ENCODE results near the gene CELSR2. TPM values are rescaled to one million over a fixed set of nuclear protein-coding genes. Genes with fewer than 3 reads are reported as not detected.

The CELSR2 gene
- total RNA-seq, 1 experiment from 2014 or later: 17.1 TPM

DNA sequence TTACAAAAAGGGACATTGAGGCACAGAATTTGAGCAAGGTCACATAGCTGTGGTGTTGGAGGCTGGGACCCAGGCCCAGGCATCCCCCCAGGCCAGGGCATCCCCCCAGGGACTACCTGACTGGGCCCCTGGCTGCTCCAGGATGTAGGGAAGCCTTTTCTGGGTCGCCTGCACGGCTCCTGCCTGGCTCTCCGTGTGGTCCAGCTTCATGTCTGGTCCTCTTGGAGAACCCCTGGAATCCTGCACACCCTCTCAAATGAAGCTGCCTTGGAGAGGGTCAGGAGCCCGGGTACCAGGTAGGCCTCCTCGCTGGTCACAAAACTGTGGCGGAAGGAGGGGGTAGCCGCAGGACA lies 919 bp upstream of the CELSR2 start (continued):
- TF ChIP-seq TCF7L2 (IDR thresholded peaks at IDR 0.05; ENCODE audit: borderline replicate concordance, extremely low read depth, insufficient read depth, insufficient read length) (no peak), EZH2 (IDR thresholded peaks at IDR 0.05) (no peak), ZFX (IDR thresholded peaks at IDR 0.05) (no peak), RAD21 (IDR thresholded peaks at IDR 0.05; ENCODE audit: low read depth) (no peak), ELF1 (IDR thresholded peaks at IDR 0.05; ENCODE audit: borderline replicate concordance, low read depth) (no peak)

DNA sequence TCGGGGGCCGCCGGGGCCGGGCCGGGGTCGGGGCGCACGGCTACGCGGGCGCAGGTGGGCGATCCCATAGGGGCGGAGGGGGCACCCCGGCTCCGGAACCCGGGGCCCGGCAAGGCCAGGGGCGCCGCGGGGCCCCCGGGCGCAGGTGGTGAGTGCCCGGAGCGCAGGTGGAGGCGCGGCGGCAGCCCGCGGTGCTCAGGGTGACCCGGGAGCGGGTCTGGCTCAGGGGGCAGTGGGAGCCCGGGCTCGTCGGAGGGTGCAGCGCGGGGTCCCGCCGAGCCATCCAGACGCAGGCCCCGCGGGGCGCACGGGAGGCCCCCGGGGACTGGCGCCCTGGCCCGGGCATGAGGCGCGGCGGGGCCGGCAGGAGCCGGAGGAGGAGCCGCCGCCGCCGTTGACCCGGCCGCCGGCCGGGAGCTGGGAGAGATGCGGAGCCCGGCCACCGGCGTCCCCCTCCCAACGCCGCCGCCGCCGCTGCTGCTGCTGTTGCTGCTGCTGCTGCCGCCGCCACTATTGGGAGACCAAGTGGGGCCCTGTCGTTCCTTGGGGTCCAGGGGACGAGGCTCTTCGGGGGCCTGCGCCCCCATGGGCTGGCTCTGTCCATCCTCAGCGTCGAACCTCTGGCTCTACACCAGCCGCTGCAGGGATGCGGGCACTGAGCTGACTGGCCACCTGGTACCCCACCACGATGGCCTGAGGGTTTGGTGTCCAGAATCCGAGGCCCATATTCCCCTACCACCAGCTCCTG lies 489 bp downstream of the CELSR2 start:
- peak; percentile 52 for ATAC-seq
- intact Hi-C loops (cut with micrococcal nuclease): loop anchor here (1.0 kb wide), 1 partner anchor 9 kb away; no protein-coding TSS in a partner anchor
- POLR2A ChIA-PET: interaction anchor here (1.6 kb wide), 1 partner anchor 11 kb away, joined by 6 read pairs; no protein-coding TSS in a partner anchor

More for the DNA sequence above, 489 bp downstream of the CELSR2 start:
- no peak for DNase-seq (ENCODE audit: low read depth, low spot score)
- RAD21 ChIA-PET (ENCODE audit: low non-redundant PET in 1 of 2, low total read pairs in 2 of 2, uncharacterized antibody in 2 of 2, unreplicated experiment in 2 of 2): no interaction called here
- H3K36me3 ChIP-seq (ENCODE audit: control insufficient read depth in 1 of 2, insufficient read depth in 2 of 2, low read length in 2 of 2): no peaks in the 10 kb centered on the region
- H3K9ac ChIP-seq (ENCODE audit: low read length): peak overlapping the region; percentile 50
- peak overlapping the region; percentile 36 to 53 for H3K4me3 ChIP-seq (replicated peaks in 1 of 2; ENCODE audit: low read depth in 1 of 2, low read length in 2 of 2)
- no peaks in the 10 kb centered on the region for H3K79me2 ChIP-seq (ENCODE audit: insufficient read depth, low read length)
- no peaks in the 10 kb centered on the region for H3K9me3 ChIP-seq (ENCODE audit: control insufficient read depth in 1 of 2, insufficient read depth in 1 of 2, low read depth in 1 of 2, low read length in 2 of 2)
- TF ChIP-seq POLR2A (IDR thresholded peaks at IDR 0.05; ENCODE audit: borderline replicate concordance, extremely low read depth, insufficient read depth, insufficient read length): no peak
- TF ChIP-seq ZFX (IDR thresholded peaks at IDR 0.05): peak; percentile 63; the same call in 1 of the 2 replicates
- H3K9me2 ChIP-seq (ENCODE audit: insufficient read depth): no peaks in the 10 kb centered on the region
- H3K4me2 ChIP-seq (ENCODE audit: low read length): peak overlapping the region; percentile 76
- peak overlapping the region; percentile 43; the same call in 1 of the 2 replicates for H3K27ac ChIP-seq (ENCODE audit: low read depth, low read length)
- H3K27me3 ChIP-seq (ENCODE audit: insufficient read depth, low read length): no peaks in the 10 kb centered on the region
- no TSS peak for BruUV-seq (replicated peaks)
- no peaks in the 10 kb centered on the region for H4K20me1 ChIP-seq (ENCODE audit: insufficient read depth)
- H2AFZ ChIP-seq (ENCODE audit: low read depth, low read length, poor library complexity, severe bottlenecking): no peak overlapping the region
- CTCF ChIA-PET: interaction anchor here (1.3 to 1.7 kb wide), 3 partner anchors 11 to 283 kb away, joined by 4 to 6 read pairs (median 4); no protein-coding TSS in a partner anchor
- H3K4me1 ChIP-seq (ENCODE audit: control insufficient read depth in 1 of 2, insufficient read depth in 2 of 2, low read length in 2 of 2): peaks cover 8 to 23% of the 10 kb centered on the region in 2 experiments; a peak in 3 of 4 replicates
